ENCODE data around the gene LPAR3. TPM values are rescaled to one million over a fixed set of nuclear protein-coding genes. Genes with fewer than 3 reads are reported as not detected.

Gene LPAR3
- total RNA-seq = 0.36 TPM in 1 of 2 replicates, not detected in the other
- 0.09 TPM for total RNA-seq (2013)
- polyA plus RNA-seq = 0.07 TPM in 1 of 2 replicates, not detected in the other
- polyA minus RNA-seq = 0.43 TPM in 1 of 2 replicates, not detected in the other

DNA sequence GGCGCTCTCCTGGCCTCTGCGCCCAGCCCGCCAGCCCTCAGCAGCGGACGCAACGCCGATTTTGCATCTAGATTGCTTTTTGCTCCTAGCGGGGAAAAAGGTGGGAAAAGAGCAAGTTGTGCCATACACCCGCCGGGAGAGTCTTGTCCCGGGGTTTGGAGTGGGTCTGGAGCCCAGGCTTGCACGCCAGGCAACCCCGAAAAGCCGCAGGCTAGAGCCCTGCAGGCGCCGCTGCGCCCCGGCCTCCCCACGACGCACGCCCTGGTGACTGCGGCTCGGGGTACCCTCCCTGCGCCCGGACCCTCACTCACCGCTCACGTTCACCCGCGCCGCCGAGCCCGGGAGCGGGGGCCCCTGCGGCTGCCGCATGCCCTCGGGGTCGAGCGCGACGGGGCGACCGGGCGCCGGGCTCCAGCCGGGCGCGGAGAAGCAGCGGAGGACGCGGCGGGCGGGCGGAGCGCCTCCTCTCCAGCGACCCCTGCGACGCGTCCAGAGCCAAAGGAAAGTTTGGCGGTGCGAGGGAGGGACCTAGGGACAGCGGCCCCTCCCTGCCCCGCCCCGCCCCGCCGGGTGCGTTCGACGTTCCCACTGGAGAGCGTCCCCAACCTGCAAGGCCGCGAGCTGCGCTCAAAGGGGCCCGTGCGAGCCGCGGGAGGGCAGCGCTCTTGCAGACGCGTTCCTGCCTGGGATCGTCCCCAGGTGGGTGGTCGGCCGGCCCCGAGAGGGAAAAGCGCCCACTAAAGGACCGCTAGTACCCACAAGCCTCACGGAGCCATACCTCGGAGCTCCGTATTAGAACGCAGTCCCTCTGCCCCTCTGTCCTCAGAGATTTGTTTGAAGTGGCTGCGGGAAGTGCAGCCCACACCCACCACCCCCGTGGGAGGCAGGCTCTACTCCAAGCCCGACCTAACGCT, at the start of gene LPAR3:
Gene LPAR3, minus strand, starts transcription at position 502 of the 914 bp plus-strand sequence. CDS start 27,086 bp downstream, outside the sequence.
- ChIA-PET POLR2A (no interaction called here), CTCF (interaction anchor here (0.6 kb wide), 1 partner anchor 97 kb away, joined by 3 read pairs; no protein-coding TSS in a partner anchor)
- ATAC-seq (ENCODE audit: low read depth) = no peak

More for the DNA sequence above, at the start of gene LPAR3:
- Mint-ChIP-seq H3K9me3 (ENCODE audit: insufficient read depth) (no peaks in the 10 kb centered on the region), H3K27me3 (peaks cover 47% of the 10 kb centered on the region), H3K27ac (no peak within 1 kb of the TSS), H3K4me1 (peaks cover 7% of the 10 kb centered on the region), H3K4me3 (peak within 1 kb of the TSS; percentile 27)
- TF ChIP-seq CTCF (IDR thresholded peaks at IDR 0.05) (no peak), EZH2 (IDR thresholded peaks at IDR 0.05; ENCODE audit: borderline replicate concordance, insufficient read depth, low read depth, low read length, poor library complexity, severe bottlenecking) (no peak)
- Histone ChIP-seq H3K9ac (ENCODE audit: low read length) (no peak within 1 kb of the TSS), H3K4me3 (ENCODE audit: control extremely low read depth in 1 of 5, extremely low read depth in 1 of 5, insufficient read depth in 1 of 5, low read depth in 2 of 5, low read length in 4 of 5) (no peak within 1 kb of the TSS), H2AFZ (ENCODE audit: insufficient read depth, low read depth, low read length, poor library complexity, severe bottlenecking) (peak within 1 kb of the TSS; percentile 16), H3K79me2 (ENCODE audit: control insufficient read depth, insufficient read depth, low read length) (no peaks in the 10 kb centered on the region), H3K27ac (ENCODE audit: low read length in 2 of 2) (no peak within 1 kb of the TSS), H4K20me1 (ENCODE audit: control insufficient read depth, insufficient read depth, low read length, poor library complexity, severe bottlenecking) (no peaks in the 10 kb centered on the region), H3K36me3 (replicated peaks in 1 of 2; ENCODE audit: control extremely low read depth in 1 of 2, control insufficient read depth in 1 of 2, extremely low read depth in 1 of 2, insufficient read depth in 2 of 2, low read length in 1 of 2) (no peaks in the 10 kb centered on the region), H3K4me2 (replicated peaks; ENCODE audit: low read depth, low read length, poor library complexity, severe bottlenecking) (peak within 1 kb of the TSS; percentile 37), H3K9me3 (ENCODE audit: control extremely low read depth in 1 of 3, control insufficient read depth in 2 of 3, insufficient read depth in 1 of 3, low read length in 2 of 3) (no peaks in the 10 kb centered on the region), H3K4me1 (ENCODE audit: control insufficient read depth in 2 of 2, insufficient read depth in 2 of 2, low read length in 2 of 2) (peaks cover 9% of the 10 kb centered on the region in 2 donors), H3K27me3 (replicated peaks in 1 of 4; ENCODE audit: control extremely low read depth in 1 of 4, control insufficient read depth in 3 of 4, insufficient read depth in 4 of 4, low read length in 3 of 4) (peaks cover 0 to 25% (median 21%) of the 10 kb centered on the region in 4 experiments)
- no peak for DNase-seq
- intact Hi-C loops (cut with micrococcal nuclease) = no loop called here
- 2% methylated on average over 89 of the region's 93 CpGs for WGBS (ENCODE audit: insufficient coverage)

Data from B cell (primary cell).